Erythroblast (primary cell): ENCODE data around the gene CTBP2.

Source experiments
- GATA1 ChIP-seq: IDR thresholded peaks from 2 replicates; pipeline ENCODE4 v1.6.1; 2011; ENCODE audit warnings: low read depth, mild to moderate bottlenecking, control low read depth, low read length, moderate library complexity
- POLR2A ChIP-seq: IDR thresholded peaks from 2 replicates; pipeline ENCODE4 v1.6.1; 2011; ENCODE audit warnings: mild to moderate bottlenecking, low read length

DNA sequence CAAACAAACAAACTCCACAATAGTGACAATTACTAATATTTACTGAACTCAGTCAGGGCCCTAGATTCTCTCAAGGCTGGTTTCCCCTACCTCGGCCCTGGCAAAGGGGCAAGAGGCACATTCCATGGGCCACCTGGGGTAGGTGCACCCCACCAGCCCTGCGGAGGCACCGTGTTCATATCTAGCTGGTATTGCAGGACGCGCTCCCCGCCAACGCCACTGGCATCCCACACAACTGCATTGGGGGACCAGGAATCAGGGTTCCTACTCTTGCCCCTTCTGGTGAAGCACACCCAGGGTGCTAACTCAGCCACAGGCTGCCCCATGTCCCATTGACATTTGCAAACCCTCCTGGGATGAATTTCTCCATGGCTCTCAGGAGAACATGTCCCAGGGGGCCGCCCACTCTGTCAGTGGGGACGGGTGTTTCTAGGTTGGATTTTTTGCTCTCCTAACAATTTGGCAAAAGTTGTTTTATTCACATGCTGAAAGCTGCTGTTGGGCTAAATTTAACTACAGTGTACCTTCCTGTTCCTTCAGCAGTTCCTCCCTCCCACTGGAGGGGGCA, 141.7 kb downstream of the CTBP2 start:
- TF ChIP-seq POLR2A (no peak), GATA1 (no peak)
